Bronchial epithelial cell (primary cell): Measurements from ENCODE around the gene CLCC1. TPM values are rescaled to one million over a fixed set of nuclear protein-coding genes. Genes with fewer than 3 reads are reported as not detected.
"Not testable (repeated sequence)": the region's sequence is repeated elsewhere in the genome, so short reads cannot be mapped to it uniquely, and the experiment has no call there.

ENCODE experiments used
- DNase-seq: peaks from one replicate; pipeline ENCODE4 v3.0.0-alpha.2; 2010; ENCODE audit warnings: low read depth
- FAIRE-seq: peaks from 2 replicates; lab custom pipeline; 2011; peaks lifted over from hg19 to GRCh38; lab: Jason Lieb, UNC
- H3K27me3 ChIP-seq: 2 replicates; pipeline ENCODE4 v1.5.1; 2011; ENCODE audit warnings: low read length; ENCODE audit not compliant: control insufficient read depth, insufficient read depth
- H3K36me3 ChIP-seq: 2 replicates; pipeline ENCODE4 v1.5.1; 2011; ENCODE audit warnings: low read length; ENCODE audit not compliant: control insufficient read depth, insufficient read depth
- H3K4me3 ChIP-seq: 2 replicates; pipeline ENCODE4 v1.5.1; 2011; ENCODE audit warnings: mild to moderate bottlenecking, low read depth, low read length, control low read depth
- total RNA-seq: library from RNA; depleted of rRNA; stranded (reverse); fragments of >200 nt; gene quantifications from 2 replicates; pipeline ENCODE4 v1.2.1, GENCODE V29; 2014
- TF ChIP-seq, protein P1 (sequence below): IDR thresholded peaks from 2 replicates; pipeline ENCODE4 v1.5.1; 2011; ENCODE audit warnings: mild to moderate bottlenecking, moderate library complexity, low read length, control low read depth, inconsistent platforms; ENCODE audit not compliant: insufficient read depth, severe bottlenecking

Gene CLCC1
- total RNA-seq, result 18.7 and 31.3 TPM in 2 replicates

GRCh38 chr1:108963052-108963686 is at the start of gene CLCC1:
TSS of gene CLCC1 (minus strand) at chr1:108963484. CDS start at chr1:108950437, 13,047 bp downstream.
- DNase-seq (peak; percentile 88), FAIRE-seq (no peak)

DNA sequence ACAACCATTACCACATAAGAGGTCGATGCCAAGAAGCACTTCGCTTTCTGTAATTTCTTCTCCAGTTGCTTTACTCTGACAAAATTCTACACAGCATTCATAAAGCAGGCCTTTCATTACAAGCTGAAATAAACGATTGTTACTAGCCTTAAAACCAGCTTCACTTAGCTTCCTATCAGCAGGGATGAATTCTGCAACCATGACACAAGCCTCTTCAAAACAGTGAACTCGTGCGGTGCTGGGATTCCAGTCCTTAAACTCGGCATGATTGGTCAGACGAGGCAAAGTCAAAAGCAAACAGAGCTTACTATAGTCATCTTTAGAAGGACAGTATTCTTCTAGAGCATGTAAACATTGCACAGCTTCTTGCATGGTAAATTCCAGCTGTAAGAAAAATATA is 48.1 kb upstream of the CLCC1 start:
- H3K27me3 ChIP-seq, result no peaks in the 10 kb centered on the region
- DNase-seq, result no peak
- FAIRE-seq, result no peak
- H3K36me3 ChIP-seq, result peaks cover 8% of the 10 kb centered on the region
- no peak overlapping the region for H3K4me3 ChIP-seq
- TF ChIP-seq, protein P1, sequence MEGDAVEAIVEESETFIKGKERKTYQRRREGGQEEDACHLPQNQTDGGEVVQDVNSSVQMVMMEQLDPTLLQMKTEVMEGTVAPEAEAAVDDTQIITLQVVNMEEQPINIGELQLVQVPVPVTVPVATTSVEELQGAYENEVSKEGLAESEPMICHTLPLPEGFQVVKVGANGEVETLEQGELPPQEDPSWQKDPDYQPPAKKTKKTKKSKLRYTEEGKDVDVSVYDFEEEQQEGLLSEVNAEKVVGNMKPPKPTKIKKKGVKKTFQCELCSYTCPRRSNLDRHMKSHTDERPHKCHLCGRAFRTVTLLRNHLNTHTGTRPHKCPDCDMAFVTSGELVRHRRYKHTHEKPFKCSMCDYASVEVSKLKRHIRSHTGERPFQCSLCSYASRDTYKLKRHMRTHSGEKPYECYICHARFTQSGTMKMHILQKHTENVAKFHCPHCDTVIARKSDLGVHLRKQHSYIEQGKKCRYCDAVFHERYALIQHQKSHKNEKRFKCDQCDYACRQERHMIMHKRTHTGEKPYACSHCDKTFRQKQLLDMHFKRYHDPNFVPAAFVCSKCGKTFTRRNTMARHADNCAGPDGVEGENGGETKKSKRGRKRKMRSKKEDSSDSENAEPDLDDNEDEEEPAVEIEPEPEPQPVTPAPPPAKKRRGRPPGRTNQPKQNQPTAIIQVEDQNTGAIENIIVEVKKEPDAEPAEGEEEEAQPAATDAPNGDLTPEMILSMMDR, result no peak

More at GRCh38 chr1:108963052-108963686, at the start of gene CLCC1:
- no peaks in the 10 kb centered on the region for H3K36me3 ChIP-seq
- no peaks in the 10 kb centered on the region for H3K27me3 ChIP-seq
- peak within 1 kb of the TSS; percentile 63 for H3K4me3 ChIP-seq
- TF ChIP-seq, protein P1, result no peak

DNA sequence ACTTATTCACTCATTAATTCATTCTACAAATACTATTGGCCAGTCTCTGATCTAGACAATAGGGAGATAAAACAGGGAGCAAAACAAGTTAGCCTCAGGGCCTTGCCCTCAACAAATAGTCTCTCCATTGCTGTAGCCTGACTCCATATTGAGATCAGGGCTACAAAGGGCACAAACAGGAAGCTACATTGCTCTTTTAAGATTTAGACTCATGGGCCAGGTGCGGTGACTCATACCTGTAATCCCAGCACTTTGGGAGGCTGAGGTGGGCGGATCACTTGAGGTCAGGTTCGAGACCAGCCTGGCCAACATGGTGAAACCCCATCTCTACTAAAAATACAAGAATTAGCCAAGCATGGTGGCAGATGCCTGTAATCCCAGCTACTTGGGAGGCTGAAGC is 33.3 kb upstream of the CLCC1 start:
- not testable (repeated sequence) for H3K27me3 ChIP-seq, H3K4me3 ChIP-seq, FAIRE-seq, H3K36me3 ChIP-seq
- DNase-seq, result peak; percentile 42

DNA sequence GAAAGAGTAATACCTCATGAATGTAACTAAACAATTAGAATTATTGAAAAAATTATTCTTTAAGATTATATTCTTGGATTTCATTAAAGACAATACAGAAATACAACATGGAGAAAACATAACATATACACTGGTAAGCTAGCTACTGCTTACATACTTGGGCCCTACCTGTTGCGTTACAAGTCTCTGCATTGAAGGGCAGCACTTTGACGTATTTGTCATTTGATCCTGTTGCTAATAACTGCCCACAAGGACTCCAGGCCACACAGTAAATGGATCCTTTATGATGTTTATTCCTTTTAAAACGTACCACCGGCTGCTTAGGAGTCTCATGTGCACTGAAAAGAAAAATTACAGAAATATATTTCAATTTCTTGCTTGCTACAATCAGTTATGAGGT is 19.8 kb upstream of the CLCC1 start:
- FAIRE-seq (no peak), DNase-seq (no peak)
- TF ChIP-seq, protein P1, result no peak
- peaks cover 11% of the 10 kb centered on the region for H3K36me3 ChIP-seq
- no peak overlapping the region for H3K4me3 ChIP-seq
- H3K27me3 ChIP-seq, result no peaks in the 10 kb centered on the region

- no peak for DNase-seq
- Histone ChIP-seq H3K36me3 (peaks cover 7% of the 10 kb centered on the region), H3K27me3 (no peaks in the 10 kb centered on the region), H3K4me3 (no peak overlapping the region)
- FAIRE-seq, result no peak
- TF ChIP-seq, protein P1, result no peak
Observed at GRCh38 chr1:108976658-108977057, 13.4 kb upstream of the CLCC1 start.

DNA sequence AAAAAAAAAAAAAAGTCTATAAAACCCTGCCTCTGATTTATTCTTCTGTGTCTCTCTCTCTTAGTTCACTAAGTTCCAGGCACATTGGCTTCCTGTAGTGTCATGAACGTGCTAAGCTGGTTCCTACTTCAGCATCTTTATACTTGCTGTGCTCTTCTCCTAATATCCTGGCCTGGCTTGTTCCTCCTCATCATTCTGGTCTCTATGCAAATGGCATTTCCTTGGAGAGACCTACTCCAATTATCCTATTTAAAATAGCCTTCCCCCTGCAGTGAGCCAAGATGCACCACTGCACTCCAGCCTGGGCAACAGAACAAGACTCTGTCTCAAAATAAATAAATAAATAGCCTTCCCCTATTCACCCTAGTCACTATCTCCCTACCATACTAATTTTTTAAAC is 9.7 kb upstream of the CLCC1 start:
- TF ChIP-seq, protein P1, result no peak
- no peak for DNase-seq
- Histone ChIP-seq H3K27me3 (no peaks in the 10 kb centered on the region), H3K36me3 (peaks cover 4% of the 10 kb centered on the region), H3K4me3 (no peak overlapping the region)
- FAIRE-seq, result no peak
